ENCODE results near the gene NTN5. TPM values are rescaled to one million over a fixed set of nuclear protein-coding genes. Genes with fewer than 3 reads are reported as not detected.

Gene NTN5
- total and polyA plus RNA-seq, 9 of the 15 experiments (the other 6 are each of a cell fraction or from before 2014, with no cell fraction given) = not detected

- no peak for TF ChIP-seq BRCA1 (IDR thresholded peaks at IDR 0.05)
- no peak for TF ChIP-seq BRCA1 (CRISPR knock-in tag; IDR thresholded peaks at IDR 0.05)
- TF ChIP-seq POLR2AphosphoS5 (IDR thresholded peaks at IDR 0.05; ENCODE audit: control insufficient read depth, insufficient read depth, low read depth, low read length) = no peak
- no peak for TF ChIP-seq CHD7 (IDR thresholded peaks at IDR 0.05; ENCODE audit: low read depth, low read length)
- no peak for TF ChIP-seq TRIM24 (IDR thresholded peaks at IDR 0.05)
- no peak for TF ChIP-seq ZNF561 (CRISPR knock-in tag; conservative IDR thresholded peaks at IDR 0.05)
- TF ChIP-seq SMAD4 (CRISPR knock-in tag; conservative IDR thresholded peaks at IDR 0.05) = no peak
- TF ChIP-seq ZBTB2 (IDR thresholded peaks at IDR 0.05) = 0 out of 2 replicates have a peak, but pooled peaks have one; percentile 57
- no peak for TF ChIP-seq C11orf30 (IDR thresholded peaks at IDR 0.05; ENCODE audit: low read depth)
- TF ChIP-seq ARNT (IDR thresholded peaks at IDR 0.05) = peak; percentile 23 to 56; a peak in 1 of 4 replicates
- no peak for TF ChIP-seq PHTF2 (CRISPR knock-in tag; IDR thresholded peaks at IDR 0.05)
- no peak for TF ChIP-seq ZC3H4 (CRISPR knock-in tag; IDR thresholded peaks at IDR 0.05; ENCODE audit: borderline replicate concordance)
- peak; percentile 49 for TF ChIP-seq GATA2 (CRISPR knock-in tag; IDR thresholded peaks at IDR 0.05)
- TF ChIP-seq TOE1 (IDR thresholded peaks at IDR 0.05; ENCODE audit: borderline replicate concordance) = 0 out of 2 replicates have a peak, but pooled peaks have one; percentile 14
- no peak; the same call in 1 of the 2 replicates for TF ChIP-seq TOE1 (CRISPR knock-in tag; IDR thresholded peaks at IDR 0.05; ENCODE audit: borderline replicate concordance, low read depth)
- peak; percentile 56; the same call in 1 of the 2 replicates for TF ChIP-seq NR2C1 (IDR thresholded peaks at IDR 0.05)
- TF ChIP-seq NR2C1 (tag; IDR thresholded peaks at IDR 0.05) = peak; percentile 76
These were observed 49.2 kb downstream of the NTN5 start (continued) for GRCh38 chr19:48623556-48624066.
